ENCODE results near the gene TRNAU1AP.
"Not testable (repeated sequence)": the region's sequence is repeated elsewhere in the genome, so short reads cannot be mapped to it uniquely, and the experiment has no call there.

Gene TRNAU1AP

GRCh38 chr1:28521502-28522164 lies 31.3 kb upstream of the TRNAU1AP start:
- DNase-seq (ENCODE audit: low read depth in 2 of 2) = no peak

DNA sequence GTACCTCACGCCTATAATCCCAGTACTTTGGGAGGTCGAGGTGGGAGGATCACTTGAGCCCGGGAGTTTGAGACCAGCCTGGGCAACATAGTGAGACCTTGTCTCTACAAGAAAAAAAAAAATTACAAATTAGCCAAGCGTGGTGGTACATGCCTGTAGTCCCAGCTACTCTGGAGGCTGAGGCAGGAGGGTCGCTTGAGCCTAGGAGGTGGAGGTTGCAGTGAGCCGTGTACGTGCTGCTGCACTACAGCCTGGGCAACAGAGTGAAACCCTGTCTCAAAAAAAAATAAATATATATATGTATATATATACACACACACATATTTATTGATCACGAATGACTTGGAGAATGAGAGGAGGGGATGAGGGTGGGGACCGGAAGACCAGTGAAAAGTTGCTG lies 30.3 kb upstream of the TRNAU1AP start:
- DNase-seq (ENCODE audit: low read depth in 2 of 2) = not testable (repeated sequence)

DNA sequence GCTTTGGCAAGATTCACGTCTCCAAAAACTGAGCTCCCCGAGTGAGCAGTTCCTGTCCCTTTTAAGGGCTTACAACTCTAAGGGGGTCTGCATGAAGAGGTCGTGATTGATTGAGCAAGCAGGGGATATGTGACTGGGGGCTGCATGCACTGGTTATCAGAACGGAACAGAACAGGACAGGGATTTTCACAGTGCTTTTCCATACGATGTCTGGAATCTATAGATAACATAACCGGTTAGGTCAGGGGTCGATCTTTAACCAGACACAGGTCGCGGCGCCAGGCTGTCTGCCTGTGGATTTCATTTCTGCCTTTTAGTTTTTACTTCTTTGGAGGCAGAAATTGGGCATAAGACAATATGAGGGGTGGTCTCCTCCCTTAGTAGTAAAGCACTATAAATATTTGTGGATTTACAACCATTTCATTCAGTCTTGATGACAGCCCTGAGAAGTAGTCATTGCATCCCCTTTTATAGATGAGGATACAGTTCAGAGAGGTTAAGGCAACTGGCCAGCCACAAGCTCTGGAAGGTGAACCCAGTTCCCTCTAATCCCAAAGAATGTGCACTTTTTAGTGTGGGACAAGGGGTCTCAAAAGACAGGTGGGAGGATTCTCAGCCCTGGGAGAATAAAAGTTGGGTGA lies 27.8 kb upstream of the TRNAU1AP start:
- not testable (repeated sequence) for DNase-seq (ENCODE audit: low read depth in 2 of 2)

GRCh38 chr1:28526886-28527285 lies 26.0 kb upstream of the TRNAU1AP start:
- DNase-seq (ENCODE audit: low read depth in 2 of 2) = no peak

- no peak for DNase-seq (ENCODE audit: low read depth in 2 of 2)
Measured at GRCh38 chr1:28530456-28530855, 22.4 kb upstream of the TRNAU1AP start.

DNA sequence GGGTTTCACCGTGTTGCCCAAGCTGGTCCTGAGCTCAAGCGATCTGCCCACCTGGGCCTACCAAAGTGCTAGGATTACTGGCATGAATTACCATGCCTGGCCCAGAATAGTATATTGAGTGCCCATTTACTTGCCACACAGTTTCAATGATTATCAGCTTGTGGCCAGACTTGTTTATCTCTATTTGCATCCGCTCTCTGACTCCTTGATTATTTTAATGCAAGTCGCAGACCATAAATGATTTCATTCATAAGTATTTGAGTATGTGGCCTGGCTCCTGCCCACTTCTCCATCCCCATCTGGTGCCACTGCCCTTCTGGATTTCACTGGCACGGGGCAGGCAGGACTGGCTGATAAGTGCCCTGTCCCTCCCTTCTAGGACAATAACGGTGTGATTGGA lies 18.2 kb upstream of the TRNAU1AP start:
- no peak for DNase-seq (ENCODE audit: low read depth in 2 of 2)

DNA sequence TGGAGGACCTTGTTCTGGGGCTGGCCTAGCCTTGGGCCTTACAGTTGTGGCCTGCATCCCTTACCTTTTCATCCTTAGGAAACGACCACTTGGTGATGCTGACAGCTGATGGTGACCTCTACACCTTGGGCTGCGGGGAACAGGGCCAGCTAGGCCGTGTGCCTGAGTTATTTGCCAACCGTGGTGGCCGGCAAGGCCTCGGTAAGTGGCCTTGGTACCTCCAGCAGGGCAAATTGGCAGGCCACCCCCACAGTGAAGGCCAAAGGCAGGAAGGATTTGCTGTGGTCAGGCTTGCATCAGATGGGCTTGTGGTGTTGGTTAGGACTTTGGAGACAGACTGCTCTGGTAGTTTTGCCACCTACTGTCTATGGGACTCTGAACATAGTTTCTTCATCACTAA lies 17.7 kb upstream of the TRNAU1AP start:
- no peak for DNase-seq (ENCODE audit: low read depth in 2 of 2)

DNA sequence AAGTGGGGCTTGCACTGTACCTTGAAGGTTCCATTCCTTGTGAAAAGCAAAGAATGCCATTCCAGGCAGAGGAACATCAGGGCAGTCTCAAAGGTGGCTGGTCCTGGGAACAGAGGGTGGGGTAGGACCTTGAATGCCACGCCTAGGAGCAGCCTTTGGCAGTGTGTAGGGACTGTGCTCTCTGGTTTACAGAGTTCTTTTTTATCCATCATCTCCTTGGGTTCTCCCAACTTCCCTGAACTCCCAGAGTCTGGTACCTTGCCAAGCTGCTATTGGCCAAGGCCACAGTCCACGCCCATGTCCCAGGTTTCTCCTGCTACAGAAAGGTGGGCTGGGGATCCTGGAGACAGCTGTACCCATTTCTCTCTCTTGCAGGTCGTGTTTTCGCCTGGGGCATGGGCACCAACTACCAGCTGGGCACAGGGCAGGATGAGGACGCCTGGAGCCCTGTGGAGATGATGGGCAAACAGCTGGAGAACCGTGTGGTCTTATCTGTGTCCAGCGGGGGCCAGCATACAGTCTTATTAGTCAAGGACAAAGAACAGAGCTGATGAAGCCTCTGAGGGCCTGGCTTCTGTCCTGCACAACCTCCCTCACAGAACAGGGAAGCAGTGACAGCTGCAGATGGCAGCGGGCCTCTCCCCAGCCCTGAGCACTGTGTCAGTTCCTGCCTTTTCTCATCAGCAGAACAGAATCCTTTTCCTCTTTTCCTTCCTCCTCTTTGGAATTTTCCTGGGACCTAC lies 15.3 kb upstream of the TRNAU1AP start:
- DNase-seq (ENCODE audit: low read depth in 2 of 2) = no peak

- DNase-seq (ENCODE audit: low read depth in 2 of 2) = no peak
Measured at GRCh38 chr1:28538286-28538685, 14.6 kb upstream of the TRNAU1AP start.

DNA sequence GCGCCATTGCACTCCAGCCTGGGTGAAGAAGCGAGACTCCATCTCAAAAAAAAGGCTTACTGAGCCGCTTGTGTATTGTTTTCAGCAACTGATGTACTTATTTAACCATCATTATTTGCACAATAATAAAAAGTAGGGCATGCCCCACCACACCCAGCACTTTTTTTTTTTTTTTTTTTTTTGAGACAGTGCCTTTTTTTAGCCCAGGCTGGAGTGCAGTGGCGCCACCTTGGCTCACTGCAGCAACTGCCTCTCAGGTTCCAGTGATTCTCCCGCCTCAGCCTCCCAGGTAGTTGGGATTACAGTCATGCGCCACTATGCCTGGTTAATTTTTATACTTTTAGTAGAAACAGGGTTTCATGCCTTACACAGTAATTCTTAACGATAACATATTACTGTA lies 12.2 kb upstream of the TRNAU1AP start:
- no peak for DNase-seq (ENCODE audit: low read depth in 2 of 2)

DNA sequence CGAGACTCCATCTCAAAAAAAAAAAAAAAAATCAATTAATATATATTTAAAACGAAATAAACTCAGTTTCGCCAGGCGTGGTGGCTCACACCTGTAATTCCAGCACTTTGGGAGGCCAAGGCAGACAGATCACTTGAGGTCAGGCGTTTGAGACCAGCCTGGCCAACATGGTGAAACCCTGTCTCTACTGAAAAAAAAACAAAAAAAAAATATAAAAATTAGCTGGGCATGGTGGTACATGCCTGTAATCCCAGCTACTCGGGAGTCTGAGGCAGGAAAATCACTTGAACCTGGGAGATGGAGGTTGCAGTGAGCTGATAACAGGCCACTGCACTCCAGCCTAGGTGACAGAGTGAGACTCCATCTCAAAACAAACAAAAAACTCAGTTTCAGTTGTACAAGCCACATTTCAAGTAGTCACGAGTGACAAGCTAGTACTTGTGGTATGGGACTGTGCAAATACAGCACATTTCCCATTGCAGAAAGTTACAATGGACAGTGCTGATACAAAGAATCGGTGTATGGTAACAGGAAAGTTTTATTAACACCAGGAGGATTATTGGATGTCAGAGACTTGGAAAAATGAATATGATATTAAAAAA lies 11.4 kb upstream of the TRNAU1AP start:
- not testable (repeated sequence) for DNase-seq (ENCODE audit: low read depth in 2 of 2)

DNA sequence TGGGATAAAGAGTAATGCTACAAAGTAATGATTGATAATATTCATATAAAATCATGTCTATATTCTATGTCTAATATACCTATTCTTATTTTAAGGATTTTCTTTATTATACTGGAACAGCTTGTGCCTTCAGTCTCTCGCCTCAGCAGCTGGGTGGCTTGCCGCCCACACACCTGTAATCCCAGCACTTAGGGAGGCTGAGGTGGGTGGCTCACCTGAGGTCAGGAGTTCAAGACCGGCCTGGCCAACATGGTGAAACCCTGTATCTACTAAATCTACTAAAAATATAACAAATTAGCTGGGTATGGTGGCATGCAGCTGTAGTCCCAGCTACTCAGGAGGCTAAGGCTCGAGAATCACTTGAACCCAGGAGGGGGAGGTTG lies 7.6 kb upstream of the TRNAU1AP start:
- DNase-seq (ENCODE audit: low read depth in 2 of 2) = no peak

DNA sequence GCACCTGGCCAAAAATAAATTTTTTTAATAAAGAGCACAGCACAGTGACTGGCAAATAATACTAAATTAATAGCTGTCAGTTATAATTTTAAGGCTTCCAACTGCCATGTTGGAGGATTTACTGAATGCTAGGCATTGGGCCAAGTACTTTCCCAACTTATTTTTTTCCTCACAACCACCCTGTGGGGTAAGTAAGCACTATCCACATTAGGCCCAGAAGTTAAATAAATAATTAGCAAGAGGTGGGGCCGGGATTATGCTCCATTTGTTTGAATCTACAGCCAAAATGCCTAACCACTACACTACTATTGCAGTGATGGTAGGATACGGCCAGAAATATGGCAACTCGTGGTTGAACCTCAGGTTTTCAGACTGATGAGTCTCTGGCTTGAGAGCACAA lies 4.6 kb upstream of the TRNAU1AP start:
- no peak for DNase-seq (ENCODE audit: low read depth in 2 of 2)

- no peak for DNase-seq (ENCODE audit: low read depth in 2 of 2)
Measured at GRCh38 chr1:28551381-28551780, 1.5 kb upstream of the TRNAU1AP start.

- no peak for DNase-seq (ENCODE audit: low read depth in 2 of 2)
Measured at GRCh38 chr1:28560886-28561285, 8.0 kb downstream of the TRNAU1AP start.

DNA sequence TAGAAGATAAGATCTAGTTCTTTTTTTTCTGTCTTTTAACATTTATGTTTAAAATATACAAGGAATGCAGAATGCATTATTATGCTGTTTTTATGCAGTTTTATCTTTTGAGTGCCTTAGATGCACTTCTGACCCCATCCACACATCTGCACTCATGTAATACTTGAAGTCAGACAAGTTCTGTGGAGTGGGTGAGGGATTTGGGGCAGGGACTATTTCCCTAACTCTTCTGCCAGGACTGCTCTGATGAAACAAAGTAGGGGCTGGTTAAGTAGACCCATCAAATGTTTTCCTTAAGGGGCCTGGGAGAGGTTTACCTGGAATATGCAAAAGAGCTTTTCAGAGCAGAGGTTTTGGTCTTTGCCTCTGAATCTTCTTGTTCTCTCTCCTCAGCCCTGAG lies 11.4 kb downstream of the TRNAU1AP start:
- DNase-seq (ENCODE audit: low read depth in 2 of 2) = no peak

GRCh38 chr1:28565040-28565439 lies 12.2 kb downstream of the TRNAU1AP start:
- no peak for DNase-seq (ENCODE audit: low read depth in 2 of 2)

DNA sequence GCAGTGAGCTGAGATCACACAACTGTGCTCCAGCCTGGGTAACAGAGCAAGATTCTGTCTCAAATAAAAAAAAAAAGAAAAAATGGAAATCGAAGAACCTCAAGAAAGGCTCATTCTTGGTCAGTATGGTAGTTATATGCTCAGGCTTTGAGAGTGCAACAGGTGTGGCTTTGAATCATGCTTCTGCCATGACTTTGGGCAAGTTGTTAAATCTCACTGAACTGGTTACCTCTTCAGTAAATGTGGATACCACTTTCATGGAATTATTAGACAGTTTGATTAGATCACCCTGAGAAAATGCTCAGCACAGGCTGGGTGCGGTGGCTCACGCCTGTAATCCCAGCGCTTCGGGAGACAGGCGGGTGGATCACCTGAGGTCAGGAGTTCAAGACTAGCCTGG lies 12.8 kb downstream of the TRNAU1AP start:
- no peak for DNase-seq (ENCODE audit: low read depth in 2 of 2)

DNA sequence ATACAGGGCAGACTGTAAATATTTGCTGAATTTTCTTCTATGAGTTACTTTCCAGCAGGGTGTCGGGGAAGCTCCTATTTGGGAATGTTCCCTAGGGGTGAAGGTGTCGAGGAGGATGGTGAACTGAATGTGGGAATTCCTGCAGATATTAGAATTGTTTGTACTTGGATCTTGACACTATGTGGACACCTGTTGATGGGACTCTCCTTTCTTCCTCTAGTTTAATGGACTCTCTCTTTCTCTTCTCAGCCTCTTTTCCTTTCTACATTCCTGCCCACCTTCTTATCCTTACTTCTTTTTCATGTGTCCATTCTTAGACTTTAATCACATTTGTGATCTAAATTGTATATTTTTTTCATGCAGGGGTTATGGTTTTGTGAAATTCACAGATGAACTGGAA lies 14.0 kb downstream of the TRNAU1AP start:
- no peak for DNase-seq (ENCODE audit: low read depth in 2 of 2)

DNA sequence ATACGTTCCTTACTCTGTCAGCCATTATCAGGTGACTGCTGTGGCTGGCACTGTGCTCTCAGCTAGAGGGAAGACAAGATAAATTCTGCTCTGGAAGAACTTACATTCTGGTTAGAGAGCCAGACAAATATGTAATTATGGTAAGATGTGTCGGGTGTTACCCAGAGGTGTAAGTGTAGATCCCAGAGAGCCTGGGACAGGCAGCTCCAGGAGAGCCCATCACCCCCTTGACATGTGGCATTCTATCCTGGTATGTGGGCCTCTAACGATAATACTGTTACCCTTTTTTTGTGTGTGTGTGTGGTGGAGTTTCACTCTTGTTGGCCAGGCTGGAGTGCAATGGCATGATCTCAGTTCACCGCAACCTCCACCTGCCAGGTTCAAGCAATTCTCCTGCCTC lies 19.0 kb downstream of the TRNAU1AP start:
- DNase-seq (ENCODE audit: low read depth in 2 of 2) = no peak

DNA sequence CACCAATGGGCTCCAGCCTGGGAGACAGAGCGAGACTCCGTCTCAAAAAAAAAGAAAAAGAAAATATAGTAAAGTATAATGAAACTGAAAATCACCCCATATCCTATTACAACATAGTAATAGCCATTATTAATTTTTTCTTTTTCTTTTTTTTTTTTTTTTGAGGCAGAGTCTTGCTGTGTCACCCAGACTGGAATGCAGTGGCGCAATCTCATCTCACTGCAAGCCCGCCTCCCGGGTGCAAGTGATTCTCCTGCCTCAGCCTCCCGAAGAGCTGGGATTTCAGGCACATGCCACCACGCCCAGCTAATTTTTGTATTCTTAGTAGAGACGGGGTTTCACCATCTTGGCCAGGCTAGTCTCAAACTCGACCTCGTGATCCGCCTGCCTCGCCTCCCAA lies 20.0 kb downstream of the TRNAU1AP start:
- not testable (repeated sequence) for DNase-seq (ENCODE audit: low read depth in 2 of 2)

DNA sequence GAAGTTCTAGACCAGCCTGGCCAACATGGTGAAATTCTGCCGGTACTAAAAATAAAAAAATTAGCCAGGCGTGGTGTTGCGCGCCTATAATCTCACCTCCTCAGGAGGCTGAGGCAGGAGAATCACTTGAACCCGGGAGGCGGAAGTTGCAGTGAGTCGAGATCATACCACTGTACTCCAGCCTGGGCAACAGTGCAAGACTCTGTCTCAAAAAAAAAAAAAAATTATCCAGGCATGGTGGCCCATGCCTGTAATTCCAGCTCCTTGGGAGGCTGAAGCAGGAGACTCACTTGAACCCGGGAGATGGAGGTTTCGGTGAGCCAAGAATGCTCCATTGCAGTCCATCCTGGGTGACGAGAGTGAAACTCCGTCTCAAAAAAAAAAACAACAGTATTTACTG lies 20.7 kb downstream of the TRNAU1AP start:
- no peak for DNase-seq (ENCODE audit: low read depth in 2 of 2)

Data from stimulated activated CD4-positive, alpha-beta T cell treated with anti-CD3 and anti-CD28 coated beads, Interleukin-12 subunit alpha, Interleukin-12 subunit beta, amount 100 ng/mL, for 24 hours (primary cell).